ENCODE results near the gene CCDC127.
"Not testable (repeated sequence)": the region's sequence is repeated elsewhere in the genome, so short reads cannot be mapped to it uniquely, and the experiment has no call there.

- not testable (repeated sequence) for TF ChIP-seq POLR2A, CTCF (IDR thresholded peaks at IDR 0.05)
Observed at GRCh38 chr5:251975-252374, 34.0 kb upstream of the CCDC127 start.
